Measurements from ENCODE around the gene CHD6.

The CHD6 gene

DNA sequence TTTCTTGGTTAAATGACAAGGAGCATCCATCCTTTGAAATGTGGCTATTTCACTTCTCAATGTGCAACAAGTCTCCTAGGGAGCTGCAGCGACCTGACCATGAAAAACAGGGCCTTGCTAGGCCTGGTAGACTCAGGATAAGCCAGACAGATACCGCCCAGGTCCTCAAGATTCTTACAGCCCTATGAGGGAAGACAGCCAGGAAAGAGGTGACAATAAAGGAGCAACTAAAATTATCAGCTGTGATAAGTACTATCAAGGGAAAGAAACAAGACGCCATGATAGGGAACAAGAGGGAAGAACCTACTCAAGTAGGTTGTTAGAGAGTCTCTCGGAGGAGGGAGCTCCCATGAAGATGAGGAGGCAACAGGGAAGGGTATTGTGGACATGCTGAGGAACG, 200.1 kb downstream of the CHD6 start:
- DNase-seq = no peak

DNA sequence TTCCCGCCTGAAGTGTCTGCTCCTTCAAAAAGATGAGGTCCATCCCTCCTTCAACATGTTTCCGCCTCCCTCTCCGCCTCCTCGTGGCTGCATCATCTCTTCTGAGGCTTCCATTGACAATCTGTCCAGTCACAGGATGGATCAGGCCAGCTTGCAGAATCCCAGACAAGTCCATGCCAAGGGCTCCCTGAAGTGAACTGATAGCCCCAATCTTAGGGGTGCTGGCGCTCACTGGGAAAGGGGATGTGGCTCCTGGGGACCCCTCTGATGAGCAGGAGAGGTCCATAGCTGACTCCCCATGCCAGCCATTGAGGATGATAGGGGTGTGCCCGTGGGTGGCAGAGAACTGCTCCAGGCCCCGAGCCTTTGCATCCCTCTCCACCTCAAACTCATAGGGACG, 203.0 kb downstream of the CHD6 start:
- no peak for DNase-seq

DNA sequence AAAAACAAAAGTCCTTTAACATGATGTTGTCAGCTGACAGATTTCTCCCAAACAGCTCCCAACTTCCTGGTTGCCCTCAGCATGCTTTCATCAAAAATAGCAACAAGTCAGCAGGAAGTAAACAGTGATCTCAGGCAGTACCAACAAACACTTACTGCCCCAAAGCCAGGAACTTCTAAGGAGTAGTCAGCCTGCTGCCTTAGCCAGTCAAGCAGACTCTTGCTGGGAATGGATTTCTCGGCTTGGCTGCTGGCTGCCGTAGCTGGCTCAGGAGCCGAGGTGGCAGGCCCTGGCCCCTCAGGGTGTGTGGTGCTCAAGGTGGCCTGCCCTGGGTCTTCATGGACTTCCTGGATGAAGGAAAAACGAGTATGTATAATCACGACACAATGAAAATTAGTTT, 205.0 kb downstream of the CHD6 start:
- no peak for DNase-seq

DNA sequence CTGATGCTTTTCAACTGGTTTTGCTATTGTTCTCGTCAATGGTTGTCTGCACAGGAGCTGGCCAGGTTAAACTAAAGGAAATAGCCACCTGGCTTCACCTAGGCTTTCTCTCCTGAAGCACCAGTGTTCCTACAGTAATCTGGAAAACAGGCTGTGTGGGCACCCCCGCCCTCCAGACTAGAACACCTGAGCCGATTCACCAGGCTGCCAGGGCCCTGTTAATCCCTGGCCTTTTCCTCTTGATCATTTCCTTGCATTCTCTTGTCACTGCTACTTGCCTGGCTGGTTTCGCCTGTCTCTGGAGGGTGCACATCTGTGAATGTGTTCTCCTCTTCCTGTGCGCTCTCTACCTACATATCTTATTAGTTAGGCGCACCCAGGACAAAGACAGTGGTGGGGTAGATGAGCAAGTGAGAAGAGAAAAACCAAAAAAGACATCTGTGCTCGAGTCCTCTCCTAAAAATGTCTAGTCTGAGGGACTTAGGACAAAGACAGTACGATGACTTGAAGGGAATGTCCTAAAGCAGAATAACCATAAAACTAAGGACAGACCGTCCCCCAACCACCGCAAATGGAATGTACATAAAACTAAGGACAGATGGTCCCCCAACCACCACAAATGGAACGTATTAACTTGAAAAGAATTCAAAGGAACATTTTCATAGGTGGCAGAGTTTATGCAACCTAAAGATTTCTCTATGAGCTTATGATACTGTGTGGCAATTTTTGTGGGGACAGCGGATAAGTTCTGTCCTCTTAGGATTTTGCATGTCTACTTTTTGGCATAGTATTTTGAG, 205.7 kb downstream of the CHD6 start:
- no peak for DNase-seq

DNA sequence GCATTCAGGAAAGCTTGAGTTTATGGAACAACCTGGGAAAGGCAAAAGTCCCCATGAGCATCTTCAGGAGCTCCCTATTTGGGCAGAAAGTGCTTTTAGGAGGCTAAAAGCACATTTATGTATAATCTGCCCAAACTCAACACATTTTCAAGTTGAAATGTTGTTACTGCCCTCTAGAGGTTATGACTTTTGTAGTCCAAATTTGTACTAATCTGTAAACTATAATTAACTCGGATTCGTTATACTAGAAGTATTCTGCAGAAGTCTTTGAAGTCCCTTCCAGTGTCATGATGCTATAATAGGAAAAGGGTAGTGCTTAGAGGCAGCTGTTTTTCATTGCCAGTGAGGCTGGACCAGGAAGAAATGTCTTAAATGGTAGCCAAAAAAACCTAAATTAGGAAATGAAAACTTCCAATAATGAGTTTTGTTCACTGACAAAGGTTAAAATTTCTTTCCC, 206.8 kb downstream of the CHD6 start:
- peak in 1 of 2 donors; percentile 11 for DNase-seq

DNA sequence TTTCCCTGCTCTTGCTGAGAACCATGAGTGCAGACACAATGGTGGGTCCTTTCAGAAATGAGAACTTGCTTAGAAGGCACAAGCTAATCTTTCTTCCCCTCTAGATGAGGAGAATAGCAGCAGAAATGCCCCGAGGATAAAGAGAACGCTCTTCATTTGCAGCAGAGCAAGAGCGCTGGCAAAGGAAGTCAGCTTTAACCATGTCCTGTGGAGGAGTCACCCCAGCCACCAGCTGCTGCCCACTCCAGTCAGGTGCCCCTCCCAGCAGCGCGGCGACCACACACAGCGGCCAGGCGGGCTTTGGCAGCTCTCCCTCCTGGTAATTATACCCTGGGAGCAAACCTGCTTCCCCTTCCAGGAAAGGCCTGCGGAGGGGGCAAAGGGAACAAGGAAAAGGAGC, 209.2 kb downstream of the CHD6 start:
- no peak for DNase-seq

DNA sequence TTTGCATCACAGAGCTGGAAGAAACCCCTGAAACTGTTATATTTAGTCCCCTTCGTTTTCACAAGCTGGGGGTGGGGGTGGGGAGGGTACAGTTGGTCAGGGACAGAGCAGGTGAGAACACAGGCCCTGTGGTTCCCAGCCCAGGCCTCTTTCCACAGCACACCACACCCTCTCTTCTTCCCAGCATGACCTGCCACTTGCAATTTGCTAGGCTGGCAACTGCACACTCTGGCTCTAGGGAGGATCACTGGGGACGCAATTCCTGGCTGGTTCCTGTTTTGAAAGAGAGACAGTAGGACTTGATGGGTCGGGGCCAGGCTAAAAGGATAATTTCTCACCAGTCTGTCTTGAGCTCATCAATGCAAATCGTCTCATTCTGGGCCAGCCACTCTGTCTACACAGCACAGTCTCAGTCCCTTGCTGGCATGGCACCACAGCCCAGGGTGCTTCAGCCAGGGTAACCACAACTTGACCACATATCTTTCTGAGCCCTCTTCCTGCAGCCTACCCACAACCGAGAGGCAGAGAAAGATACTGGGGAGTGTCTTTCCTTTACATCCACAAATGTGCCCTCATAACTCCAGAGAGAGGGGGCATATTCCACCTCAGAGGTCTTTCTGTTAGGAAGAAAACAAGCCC, 209.9 kb downstream of the CHD6 start:
- DNase-seq = peak; percentile 6 to 12

DNA sequence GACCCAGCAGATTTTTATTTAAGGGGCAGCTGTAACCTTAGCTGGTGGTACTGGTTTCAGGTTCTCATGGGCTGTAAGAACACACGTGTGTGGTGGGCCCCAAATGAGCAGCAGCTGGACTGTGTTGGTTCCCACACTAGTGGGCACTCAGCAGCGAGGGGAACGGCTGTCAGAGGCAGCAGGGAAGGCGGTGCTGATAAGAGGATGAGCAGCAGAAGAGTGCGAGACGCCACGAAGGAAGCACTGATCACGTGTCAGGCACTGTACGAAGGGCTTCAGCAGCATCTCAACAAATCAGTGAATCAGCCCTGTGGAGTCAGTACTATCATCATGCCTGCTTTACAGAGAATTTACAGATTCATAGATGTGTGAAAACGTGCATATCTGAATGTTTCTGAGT, 210.6 kb downstream of the CHD6 start:
- no peak for DNase-seq

DNA sequence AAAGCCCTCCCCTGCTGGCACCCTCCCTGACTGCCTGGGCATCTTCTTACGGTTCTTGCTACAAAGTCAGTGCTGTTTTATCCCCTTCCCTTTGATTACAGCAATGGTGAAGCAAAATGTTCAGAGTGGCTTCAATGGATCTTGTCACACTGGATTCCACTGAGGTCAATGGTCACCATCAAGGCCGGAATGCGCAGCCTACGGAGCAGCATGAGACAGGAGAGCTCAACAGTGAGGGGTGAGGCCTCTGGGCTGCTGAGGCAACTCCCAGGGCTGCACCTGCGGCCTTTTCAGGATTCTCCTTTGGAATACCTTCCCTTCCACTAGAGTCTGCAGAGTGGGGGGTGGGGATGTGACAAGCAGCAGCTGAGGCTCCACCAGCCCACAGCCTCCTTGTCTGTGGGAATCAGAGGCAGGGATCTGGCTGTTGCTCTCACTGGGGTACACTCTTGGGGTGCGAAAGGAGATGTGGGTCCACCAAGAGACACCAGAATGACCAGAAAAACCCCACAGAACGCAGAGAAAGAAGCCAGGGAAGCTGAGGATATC, 211.2 kb downstream of the CHD6 start:
- DNase-seq = no peak

DNA sequence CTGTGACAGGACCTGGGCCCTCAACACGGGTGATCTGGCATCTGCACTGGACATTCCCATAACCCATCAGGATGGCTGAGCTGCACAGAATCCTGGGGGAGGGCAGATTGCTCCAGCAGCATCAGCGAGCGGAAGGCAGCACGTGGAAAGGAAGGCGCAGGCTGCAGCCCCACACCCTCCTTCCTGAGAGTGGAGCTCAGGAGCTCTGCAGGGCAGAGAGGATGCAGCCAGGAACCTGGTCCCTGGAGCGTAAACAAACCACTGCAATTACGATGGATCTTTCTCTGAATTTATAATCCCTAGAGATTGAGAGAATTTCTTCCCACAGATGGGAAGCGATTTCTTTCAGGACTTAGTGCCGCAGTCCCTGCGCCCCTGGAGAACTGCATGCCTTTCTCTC, 211.8 kb downstream of the CHD6 start:
- no peak for DNase-seq

DNA sequence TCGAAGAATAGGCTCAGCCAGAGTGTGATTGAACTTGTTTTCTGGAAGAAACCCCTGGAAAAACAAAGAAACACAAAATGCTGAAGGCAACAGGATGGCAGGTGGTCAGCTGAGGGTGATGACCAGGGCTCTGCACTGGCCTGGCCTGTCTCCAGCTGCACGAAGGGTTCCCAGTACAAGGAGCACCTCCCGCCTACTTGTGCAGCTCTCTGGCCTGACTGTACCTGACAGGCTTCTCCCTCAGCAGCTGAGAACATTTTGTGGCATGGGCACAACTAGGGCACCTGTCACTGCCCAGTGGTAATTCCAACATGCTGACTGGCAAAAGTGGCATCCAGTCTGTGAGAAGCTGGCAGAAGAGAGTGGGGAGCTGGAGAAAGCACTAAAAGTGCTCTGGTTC, 212.7 kb downstream of the CHD6 start:
- DNase-seq = no peak

DNA sequence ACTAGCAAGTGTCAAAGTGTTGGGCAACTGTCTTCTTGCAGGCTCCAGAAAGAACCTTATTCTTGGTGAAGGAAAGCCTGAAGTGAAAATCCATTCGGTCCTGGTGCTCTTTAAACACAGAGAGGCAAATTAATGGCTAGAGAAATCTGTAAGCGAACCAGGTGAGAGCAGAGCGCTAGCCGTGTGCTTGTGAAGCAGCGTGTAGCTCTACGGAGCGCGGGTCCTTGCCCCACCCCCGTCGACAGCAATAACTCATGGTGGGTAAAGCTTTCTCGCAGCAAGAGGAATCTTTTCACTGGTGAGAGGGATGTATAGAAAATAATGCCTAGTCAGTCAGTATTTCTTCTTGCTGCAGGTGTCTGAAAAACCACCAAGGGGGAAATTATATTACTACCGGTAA, 214.6 kb downstream of the CHD6 start:
- DNase-seq = no peak

DNA sequence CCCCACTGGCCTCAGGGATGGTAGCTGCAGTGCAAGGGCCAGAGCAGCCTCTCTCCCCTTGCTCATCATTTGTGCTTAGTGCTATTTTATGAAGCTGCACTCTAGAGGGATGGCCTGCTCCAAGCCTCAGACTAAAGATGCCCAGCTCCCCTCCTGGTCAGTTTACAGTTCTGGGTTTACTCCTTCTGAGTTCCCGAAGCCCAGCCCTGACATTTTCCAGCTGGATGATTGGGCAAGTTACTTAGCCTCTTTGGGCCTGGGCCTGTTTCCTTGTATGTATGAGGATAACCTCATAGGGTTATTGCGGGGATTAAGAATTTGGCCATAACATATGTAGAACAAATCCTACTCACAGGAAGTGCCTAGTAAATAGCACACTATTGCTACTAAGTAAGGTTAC, 219.8 kb downstream of the CHD6 start:
- no peak for DNase-seq

DNA sequence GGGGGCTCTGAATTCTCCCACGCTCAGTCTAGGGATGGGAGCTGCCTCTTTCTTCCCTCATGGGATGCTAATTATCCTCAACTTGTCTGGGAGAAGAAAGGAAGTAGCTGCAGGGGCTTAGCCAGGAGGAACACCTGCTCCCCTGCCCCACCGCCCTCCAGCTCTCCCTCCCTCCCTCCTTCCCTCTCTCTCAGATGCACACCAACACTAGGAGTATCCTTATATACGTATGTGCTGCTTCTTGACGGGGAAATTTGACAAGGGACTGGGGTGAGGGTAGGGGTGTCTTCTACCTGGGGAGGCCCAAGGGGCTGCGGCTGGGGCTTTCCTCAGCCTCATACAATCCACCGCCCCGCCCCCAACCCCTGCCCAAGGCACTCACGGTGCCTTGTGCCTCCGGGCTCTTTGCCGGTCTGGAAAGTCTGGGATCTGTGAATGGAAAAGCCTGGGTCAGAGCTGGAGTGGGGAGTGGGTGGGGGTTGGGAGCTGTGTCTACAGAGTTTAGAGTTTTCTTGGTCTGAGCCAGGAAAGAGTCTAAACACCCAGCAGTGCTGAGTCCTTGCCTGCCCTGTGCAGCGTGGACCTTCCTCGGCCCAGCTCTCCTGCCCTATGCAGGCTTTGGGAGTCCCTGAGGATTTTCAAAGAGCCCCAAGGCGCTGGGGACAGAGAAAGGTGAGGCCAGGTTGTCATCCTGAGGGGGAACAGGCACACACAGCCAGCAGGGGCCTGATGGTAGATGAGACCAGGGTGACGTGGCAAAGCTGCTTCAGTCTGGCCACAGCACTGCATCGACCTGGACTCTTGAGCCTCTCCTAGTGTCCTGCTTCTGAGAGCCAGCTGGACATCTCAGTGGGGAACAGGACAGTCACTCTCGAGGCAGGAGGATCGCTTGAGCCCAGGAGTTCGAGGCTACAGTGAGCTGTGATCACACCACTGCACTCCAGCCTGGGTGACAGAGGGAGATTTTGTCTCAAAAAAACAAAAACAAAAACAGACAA, 222.2 kb downstream of the CHD6 start:
- DNase-seq = no peak

DNA sequence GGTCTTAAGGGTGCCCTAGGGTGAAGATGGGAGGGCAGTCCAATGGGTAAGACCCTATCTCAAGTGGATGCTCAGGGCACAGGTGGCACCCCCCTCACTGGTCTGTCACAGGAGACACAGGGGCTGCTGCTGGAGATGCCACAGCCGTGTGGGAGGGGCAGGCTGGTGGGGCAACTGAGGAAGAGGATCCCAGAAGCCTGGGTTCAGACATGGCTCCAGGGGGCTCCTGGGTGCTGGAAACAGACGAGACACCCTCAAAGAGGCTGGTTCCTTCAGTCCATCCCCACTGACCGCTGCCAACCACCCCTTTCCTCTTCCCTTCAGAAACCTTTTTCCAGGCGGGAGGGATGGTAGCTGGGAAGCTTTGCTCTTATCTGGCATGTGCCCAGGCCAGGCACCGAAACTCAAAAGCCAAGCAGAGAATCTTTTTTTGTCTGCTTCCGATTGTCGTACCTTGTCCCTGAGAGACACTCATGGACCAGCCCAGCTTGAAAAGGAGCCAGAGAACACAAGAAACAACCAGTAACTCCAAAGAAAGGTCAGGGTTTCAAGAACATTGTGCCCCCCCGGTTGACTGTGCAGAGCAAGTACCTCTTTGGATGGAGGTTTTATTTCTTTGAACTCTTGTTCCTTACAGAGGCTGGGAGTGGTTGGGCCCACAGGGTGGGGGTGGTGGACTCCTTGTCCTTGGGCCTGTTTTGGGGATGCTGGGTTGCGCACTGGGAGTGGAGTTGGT, 223.1 kb downstream of the CHD6 start:
- DNase-seq = no peak

DNA sequence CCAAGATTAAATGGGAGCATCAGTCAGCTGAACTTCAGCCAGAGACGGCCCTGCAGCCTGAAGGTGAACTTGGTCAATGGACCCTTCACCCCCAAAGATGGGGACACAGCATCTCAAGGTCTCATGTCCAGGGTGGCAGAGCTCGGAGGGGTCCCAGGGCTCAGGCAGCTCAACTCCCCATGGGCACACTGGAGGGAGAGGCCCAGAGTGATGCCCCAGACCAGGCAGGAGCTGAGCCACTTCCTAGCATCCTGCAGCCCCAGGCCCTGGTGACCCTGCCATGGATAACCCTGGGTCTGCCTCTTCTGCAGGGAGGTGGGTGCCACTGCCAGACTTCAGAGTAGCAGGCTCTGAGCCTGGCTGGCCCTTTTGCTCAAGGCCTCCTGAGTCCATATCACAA, 224.1 kb downstream of the CHD6 start:
- no peak for DNase-seq

DNA sequence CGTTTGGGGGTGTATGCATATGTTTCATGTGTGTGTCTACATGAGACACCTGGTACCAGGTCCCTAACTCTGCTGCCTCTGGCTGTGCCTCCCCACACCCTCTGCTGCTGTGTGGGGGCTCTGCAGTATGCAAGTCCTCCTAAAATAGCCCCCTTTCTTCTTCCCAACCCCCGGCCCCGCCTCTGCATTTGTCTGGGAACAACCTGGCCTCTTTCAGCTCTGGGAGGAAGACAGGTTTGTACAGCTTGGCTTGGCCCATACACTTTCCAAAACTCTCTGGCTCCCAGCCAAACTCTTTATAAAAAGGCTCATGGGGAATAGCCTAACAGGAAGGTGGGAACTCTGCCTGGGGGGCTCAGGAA, 224.5 kb downstream of the CHD6 start:
- no peak for DNase-seq

DNA sequence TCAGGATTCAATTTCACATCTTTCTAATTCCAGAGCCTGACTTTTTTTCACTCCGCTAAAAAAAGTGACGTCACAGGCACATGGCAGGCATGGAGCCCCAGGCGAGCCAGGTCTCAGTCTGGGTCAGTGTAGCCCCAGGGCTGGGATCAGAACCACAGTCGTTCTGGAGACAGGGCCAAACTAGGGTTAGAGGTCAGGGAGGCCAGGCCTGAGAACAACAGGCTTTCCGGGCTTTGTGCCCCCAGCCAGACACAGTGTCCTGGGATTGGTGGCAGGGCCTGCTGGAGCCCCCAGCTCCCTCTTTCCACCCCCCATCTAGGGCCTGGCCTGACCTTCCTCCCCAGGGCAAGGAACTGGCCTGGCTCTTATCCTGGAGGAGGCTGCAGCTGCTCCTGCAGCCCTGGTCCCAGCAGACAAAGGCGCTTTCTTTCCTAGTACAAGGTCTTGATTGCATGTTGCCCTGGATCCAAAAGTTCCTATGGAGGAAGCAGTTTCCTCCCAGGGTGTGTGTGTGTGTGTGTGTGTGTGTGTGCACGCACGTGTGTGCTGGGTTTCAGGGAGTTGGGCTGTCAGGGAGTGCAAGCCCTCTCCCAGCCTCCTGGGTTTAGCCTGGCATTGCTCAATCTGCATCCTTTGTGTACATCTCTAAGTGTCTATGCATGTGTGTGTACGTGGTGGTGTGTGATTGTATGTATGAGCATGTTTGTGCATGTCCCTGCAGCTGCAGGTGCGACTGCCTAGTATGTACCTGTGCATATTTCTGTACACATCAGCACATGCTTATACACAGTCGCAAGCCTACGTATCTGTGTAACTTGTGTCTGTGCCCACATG, 225.1 kb downstream of the CHD6 start:
- no peak for DNase-seq

DNA sequence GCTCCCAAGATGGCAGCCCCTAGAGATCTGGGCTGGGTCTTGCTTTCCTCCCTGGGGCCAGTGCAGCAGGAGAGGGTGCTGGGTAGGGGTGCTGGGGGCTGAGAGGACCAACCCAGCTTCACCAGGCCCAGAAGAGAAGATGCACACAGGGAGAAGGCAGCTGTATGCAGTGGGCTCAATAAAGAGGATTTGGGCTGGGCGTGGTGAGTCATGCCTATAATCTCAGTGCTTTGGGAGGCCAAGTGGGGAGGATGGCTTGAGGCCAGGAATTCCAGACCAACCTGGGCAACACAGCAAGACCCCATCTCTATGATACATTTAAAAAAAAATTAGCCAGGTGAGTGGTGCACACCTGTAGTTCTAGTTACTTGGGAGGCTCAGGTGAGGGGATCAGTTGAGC, 225.9 kb downstream of the CHD6 start:
- no peak for DNase-seq

DNA sequence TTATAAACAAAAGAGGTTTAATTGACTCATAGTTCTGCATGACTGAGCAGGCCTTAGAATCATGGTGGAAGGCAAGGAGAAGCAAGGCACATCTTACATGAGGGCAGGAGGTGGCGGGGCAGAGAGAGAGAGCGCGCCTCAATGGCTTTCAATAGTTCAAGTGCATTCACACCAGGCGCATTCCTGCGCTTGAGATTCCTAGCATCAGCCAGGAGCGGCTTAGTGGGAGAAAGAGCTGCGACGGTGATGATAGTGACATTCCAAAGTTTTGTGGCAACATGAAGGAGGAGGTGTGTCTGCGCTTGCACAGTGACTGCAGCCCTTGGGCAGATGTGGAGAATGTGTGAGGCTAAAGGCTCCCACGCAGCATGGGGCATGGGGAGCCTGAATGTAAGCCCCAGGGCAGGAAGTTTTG, 226.6 kb downstream of the CHD6 start:
- no peak for DNase-seq

DNA sequence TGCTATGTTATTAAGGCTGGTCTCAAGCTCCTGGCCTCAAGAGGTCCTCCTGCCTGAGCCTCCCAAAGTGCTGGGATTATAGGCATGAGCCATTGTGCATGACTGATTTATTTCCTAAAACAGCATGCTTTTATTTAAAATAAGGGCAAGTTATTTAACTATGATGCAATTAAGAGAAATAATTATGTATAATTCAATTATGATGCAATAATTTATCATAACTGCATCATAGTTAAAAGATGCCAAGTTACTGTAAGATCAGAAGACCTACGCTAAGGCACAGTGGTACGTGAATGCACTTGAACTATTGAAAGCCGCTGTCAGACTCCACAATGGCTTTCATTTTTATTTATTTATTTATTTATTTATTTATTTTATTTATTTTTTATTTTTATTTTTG, 227.3 kb downstream of the CHD6 start:
- no peak for DNase-seq

DNA sequence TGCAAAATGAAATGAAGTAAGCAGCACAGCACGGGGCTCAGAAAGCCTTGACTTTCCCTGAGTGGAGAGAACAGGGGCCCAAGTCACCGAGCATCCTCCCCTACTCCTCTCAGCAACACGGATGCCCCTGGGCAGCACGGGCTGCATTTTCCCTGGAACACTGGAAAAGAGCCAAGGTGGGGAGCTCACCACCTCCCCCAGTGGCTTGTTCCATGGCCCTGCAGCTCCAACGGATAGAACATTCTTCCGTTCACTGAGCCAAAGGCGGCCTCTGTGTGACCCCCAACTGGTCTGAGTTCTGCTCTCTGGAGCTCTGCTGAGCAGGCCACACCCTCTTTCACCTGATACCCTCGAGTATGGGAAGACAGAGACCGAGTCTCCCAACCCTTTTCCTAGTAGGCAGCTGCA, 230.7 kb downstream of the CHD6 start:
- DNase-seq = no peak

Measured in CD4-positive, alpha-beta T cell treated with Interleukin-4 for 1 hour (primary cell).